CD4-positive, CD25-positive, alpha-beta regulatory T cell (primary cell): ENCODE measurements around the gene CD9. TPM values are rescaled to one million over a fixed set of nuclear protein-coding genes. Genes with fewer than 3 reads are reported as not detected.
"Not testable (repeated sequence)": the region's sequence is repeated elsewhere in the genome, so short reads cannot be mapped to it uniquely, and the experiment has no call there.

Experiments used
- ATAC-seq, 2 donors: fragments of 150-1000 bp; cut with Tn5 transposase; one replicate each; pipeline ENCODE4 v1.10.0; 2021; ENCODE audit warnings: low read depth in 2 of 2, moderate number of reproducible peaks in 2 of 2, moderate library complexity in 1 of 2
- DNase-seq, 3 donors: peaks; one replicate each; pipeline versions ENCODE4 v3.0.0 to v3.0.0-alpha.2; 2012 to 2022; ENCODE audit warnings: mixed read lengths in 1 of 3
- H3K27ac ChIP-seq: one replicate; pipeline ENCODE4 v1.7.0; 2013; ENCODE audit warnings: mild to moderate bottlenecking, low read length; ENCODE audit not compliant: insufficient read depth, poor library complexity, severe bottlenecking
- H3K27me3 ChIP-seq: one replicate; pipeline ENCODE4 v1.7.0; 2013; ENCODE audit warnings: low read length; ENCODE audit not compliant: control insufficient read depth, insufficient read depth
- H3K36me3 ChIP-seq: one replicate; pipeline ENCODE4 v1.7.0; 2013; ENCODE audit warnings: mild to moderate bottlenecking, low read length, moderate library complexity; ENCODE audit not compliant: control insufficient read depth, insufficient read depth
- H3K4me1 ChIP-seq: 2 replicates; pipeline ENCODE4 v1.7.0; 2013; ENCODE audit warnings: mild to moderate bottlenecking, low read length; ENCODE audit not compliant: insufficient read depth, control insufficient read depth, poor library complexity, severe bottlenecking
- H3K4me3 ChIP-seq: one replicate; pipeline ENCODE4 v1.7.0; 2013; ENCODE audit warnings: low read depth, mild to moderate bottlenecking, low read length, moderate library complexity
- H3K9me3 ChIP-seq, 2 experiments: 1 replicate in 1 of 2; 2 replicates in 1 of 2; pipeline ENCODE4 v1.7.0; 2013; ENCODE audit warnings: low read length in 2 of 2, mild to moderate bottlenecking in 1 of 2, moderate library complexity in 1 of 2; ENCODE audit not compliant: control insufficient read depth in 2 of 2
- H3K27ac Mint-ChIP-seq, 3 donors: one replicate each; pipeline ENCODE4 v1.8.0; 2020 to 2022; ENCODE audit warnings: mild to moderate bottlenecking in 3 of 3, mixed read lengths in 3 of 3, moderate library complexity in 2 of 3
- H3K27me3 Mint-ChIP-seq: one replicate; pipeline ENCODE4 v1.8.0; 2022; ENCODE audit warnings: mild to moderate bottlenecking, mixed read lengths
- H3K36me3 Mint-ChIP-seq: one replicate; pipeline ENCODE4 v1.8.0; 2020; ENCODE audit warnings: mixed read lengths
- H3K4me1 Mint-ChIP-seq, 4 donors: one replicate each; pipeline ENCODE4 v1.8.0; 2020 to 2022; ENCODE audit warnings: mixed read lengths in 4 of 4, mild to moderate bottlenecking in 1 of 4
- H3K4me3 Mint-ChIP-seq, 4 donors: one replicate each; pipeline ENCODE4 v1.8.0; 2020 to 2022; ENCODE audit warnings: mild to moderate bottlenecking in 4 of 4, mixed read lengths in 4 of 4, moderate library complexity in 3 of 4
- H3K9me3 Mint-ChIP-seq, 7 donors: one replicate each; pipeline ENCODE4 v1.8.0; 2020 to 2022; ENCODE audit warnings: mixed read lengths in 7 of 7, mild to moderate bottlenecking in 3 of 7, moderate library complexity in 2 of 7
- polyA plus RNA-seq, 4 donors: library from polyadenylated mRNA; unstranded; fragments of 300-500 nt; fragmentation: Illumina TruSeq; gene quantifications; one replicate each; pipeline ENCODE4 v1.2.3, GENCODE V29; 2021
- total RNA-seq: library from RNA; stranded (reverse); gene quantifications from one replicate; pipeline ENCODE4 v1.2.3, GENCODE V29; 2022

Gene CD9
- total and polyA plus RNA-seq, 5 donors from 2014 or later: 3.6 to 10.3 (median 4.9) TPM

DNA sequence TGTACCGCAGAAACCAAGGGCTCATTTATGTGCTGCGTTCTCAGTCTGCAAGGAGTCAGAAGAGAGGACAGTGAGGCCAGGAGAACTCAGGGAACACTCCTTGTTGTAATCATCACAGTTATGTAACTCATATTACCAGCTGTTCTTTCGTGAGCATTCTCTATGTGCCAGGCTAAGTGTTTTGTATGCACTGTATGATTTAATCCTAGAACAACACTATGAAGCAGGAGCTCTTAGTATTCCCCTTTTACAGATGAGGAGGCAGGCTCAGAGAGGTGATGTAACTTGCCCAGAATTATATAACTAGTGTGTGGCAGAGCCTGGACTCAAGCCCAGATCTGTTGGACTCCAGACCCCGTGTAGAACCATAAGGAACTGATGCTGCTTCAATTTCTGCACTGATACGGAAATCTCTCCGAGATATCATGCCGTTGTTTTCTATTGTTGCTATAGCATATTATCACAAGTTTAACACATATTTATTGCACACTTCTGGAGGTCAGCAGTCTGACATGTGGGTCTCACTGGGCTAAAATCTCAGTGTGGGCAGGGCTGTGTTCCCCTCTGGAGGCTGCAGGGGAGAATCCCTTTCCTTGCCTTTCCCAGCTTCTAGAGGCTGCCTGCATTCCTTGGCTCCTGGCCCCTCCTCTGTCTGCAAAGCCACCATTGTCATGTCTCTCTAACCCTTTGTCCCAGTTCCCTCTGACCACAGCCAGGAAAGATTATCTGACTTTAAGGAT is 16.3 kb upstream of the CD9 start:
- H3K27me3 ChIP-seq: no peaks in the 10 kb centered on the region
- H3K36me3 Mint-ChIP-seq: no peaks in the 10 kb centered on the region
- ATAC-seq: no peak

DNA sequence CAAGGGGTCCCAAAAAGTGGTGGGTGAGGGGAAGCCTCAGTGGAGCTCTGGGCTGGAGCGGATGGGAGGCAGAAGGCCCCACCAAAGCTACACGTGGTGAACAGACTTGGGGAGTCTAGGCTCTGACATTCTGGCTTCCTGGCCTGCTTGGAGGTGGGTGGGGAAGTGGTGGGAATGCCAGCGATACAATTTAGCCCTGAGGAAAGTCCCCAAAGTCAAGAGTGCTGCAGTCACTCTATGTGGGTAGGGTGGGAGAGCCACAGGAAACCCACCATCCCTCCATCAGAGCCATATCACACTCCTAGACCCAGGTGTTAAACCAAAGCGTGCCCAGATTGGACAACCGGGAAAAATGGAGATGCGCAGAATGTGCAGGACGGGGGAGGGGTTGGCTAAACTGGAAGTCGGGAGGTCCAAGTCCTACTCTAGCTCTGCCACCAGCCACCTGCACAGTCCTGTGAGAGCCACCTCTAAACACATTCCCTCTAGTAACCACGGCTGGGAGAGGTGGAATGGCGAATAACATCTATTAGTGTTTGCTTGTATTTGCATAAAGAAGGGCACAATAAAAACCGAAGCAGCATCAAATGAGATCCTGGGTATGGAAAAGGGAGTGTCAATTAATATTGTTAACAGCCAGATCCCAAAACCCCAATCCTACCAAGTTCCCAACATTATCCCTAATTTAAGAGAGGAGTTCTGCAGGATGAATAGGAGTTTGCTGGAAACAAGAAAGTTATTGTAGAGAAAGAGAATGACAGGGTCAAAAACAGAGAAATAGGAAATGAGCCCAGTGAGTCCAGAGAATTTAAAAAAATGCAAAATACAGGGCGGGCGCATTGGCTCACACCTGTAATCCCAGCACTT is 14.0 kb upstream of the CD9 start:
- no peaks in the 10 kb centered on the region for H3K9me3 Mint-ChIP-seq
- DNase-seq (no peak), ATAC-seq (no peak)
- no peak overlapping the region for H3K4me3 Mint-ChIP-seq
- no peak overlapping the region for H3K4me3 ChIP-seq
- peaks cover 2% of the 10 kb centered on the region for H3K27me3 ChIP-seq
- H3K36me3 Mint-ChIP-seq: no peaks in the 10 kb centered on the region
- peaks cover 0 to 19% (median 0%) of the 10 kb centered on the region in 4 donors for H3K4me1 Mint-ChIP-seq
- H3K27me3 Mint-ChIP-seq: peaks cover 9% of the 10 kb centered on the region
- no peaks in the 10 kb centered on the region for H3K9me3 ChIP-seq
- H3K4me1 ChIP-seq: no peaks in the 10 kb centered on the region
- no peak overlapping the region for H3K27ac ChIP-seq
- H3K27ac Mint-ChIP-seq: no peak overlapping the region
- no peaks in the 10 kb centered on the region for H3K36me3 ChIP-seq

More for the DNA sequence above, 16.3 kb upstream of the CD9 start:
- H3K27ac Mint-ChIP-seq: peak overlapping the region in 1 of 3 donors; percentile 33
- Histone ChIP-seq H3K4me3 (no peak overlapping the region), H3K4me1 (no peaks in the 10 kb centered on the region), H3K9me3 (no peaks in the 10 kb centered on the region), H3K36me3 (no peaks in the 10 kb centered on the region), H3K27ac (no peak overlapping the region)
- peaks cover 9% of the 10 kb centered on the region for H3K27me3 Mint-ChIP-seq
- no peak for DNase-seq
- H3K9me3 Mint-ChIP-seq: no peaks in the 10 kb centered on the region
- H3K4me3 Mint-ChIP-seq: no peak overlapping the region
- peaks cover 0 to 7% (median 0%) of the 10 kb centered on the region in 4 donors for H3K4me1 Mint-ChIP-seq

DNA sequence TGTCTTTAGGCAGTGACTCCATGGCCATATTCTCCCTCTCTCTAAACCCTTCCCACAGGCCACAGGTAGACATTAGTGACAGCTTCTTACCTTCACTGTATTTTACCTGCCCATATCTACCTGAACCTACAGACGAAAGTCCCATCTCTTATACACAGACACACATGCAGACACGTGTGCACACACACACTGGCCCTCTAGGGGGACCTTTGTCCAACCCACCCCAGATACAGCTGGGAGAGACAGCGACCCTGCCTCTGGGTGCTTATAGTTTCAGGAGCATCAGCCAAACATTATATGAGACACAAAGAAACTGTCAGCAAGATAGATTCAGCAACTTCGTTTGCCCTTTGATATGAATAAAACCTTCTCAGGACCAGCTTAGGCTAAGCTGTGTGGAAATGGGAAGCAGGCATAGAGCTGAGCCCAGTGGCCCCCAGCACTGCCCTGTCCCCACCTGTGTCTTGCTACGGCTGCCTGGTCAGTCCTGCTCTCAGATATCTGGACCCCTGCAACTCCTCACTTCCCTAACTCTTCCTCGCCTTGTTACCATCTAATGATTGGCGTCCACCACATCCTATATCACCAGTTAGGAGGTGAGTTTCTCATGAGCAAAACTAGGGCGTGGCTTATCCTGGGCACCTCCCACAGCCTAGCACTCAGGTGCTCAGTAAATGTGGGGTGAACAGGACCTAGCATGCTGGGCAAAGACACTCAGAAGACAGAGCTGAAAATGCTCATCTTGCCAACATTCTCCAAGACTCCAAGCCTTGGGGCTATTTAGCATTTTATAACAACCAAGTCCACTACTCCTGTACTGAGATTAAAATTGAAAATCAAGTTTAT is 12.0 kb upstream of the CD9 start:
- DNase-seq (no peak), ATAC-seq (no peak)
- H3K27me3 Mint-ChIP-seq: peaks cover 16% of the 10 kb centered on the region
- Histone ChIP-seq H3K4me1 (no peaks in the 10 kb centered on the region), H3K27ac (no peak overlapping the region), H3K27me3 (peaks cover 2% of the 10 kb centered on the region), H3K9me3 (no peaks in the 10 kb centered on the region), H3K4me3 (no peak overlapping the region), H3K36me3 (no peaks in the 10 kb centered on the region)
- no peaks in the 10 kb centered on the region for H3K36me3 Mint-ChIP-seq
- peak overlapping the region in 1 of 3 donors; percentile 71 for H3K27ac Mint-ChIP-seq
- H3K4me1 Mint-ChIP-seq: peaks cover 0 to 19% (median 1%) of the 10 kb centered on the region in 4 donors
- no peak overlapping the region for H3K4me3 Mint-ChIP-seq
- no peaks in the 10 kb centered on the region for H3K9me3 Mint-ChIP-seq

DNA sequence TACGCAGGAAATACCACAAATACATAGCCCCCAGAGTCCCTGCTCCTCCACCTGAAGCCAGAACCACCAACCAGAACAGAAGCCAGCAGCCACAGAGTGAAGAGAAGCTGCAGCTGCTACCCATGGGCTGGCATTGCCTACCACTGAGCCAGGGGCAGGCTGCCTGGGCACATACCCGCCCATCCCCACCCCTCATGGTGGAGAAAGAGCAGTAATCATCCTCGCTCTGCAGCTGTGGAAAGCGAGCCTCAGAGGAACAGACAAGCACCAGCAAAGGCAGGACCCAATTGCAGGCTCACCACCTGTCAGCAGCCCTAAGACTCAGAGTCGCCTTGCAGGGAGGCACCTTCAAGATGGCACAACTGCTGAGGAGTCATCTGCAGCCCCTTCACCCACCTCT is 11.2 kb upstream of the CD9 start:
- Mint-ChIP-seq H3K27ac (no peak overlapping the region), H3K36me3 (no peaks in the 10 kb centered on the region), H3K27me3 (peaks cover 19% of the 10 kb centered on the region), H3K4me1 (peaks cover 0 to 19% (median 1%) of the 10 kb centered on the region in 4 donors), H3K4me3 (no peak overlapping the region), H3K9me3 (no peaks in the 10 kb centered on the region)
- Histone ChIP-seq H3K4me3 (no peak overlapping the region), H3K4me1 (no peaks in the 10 kb centered on the region), H3K27me3 (peaks cover 2% of the 10 kb centered on the region), H3K36me3 (no peaks in the 10 kb centered on the region), H3K27ac (no peak overlapping the region), H3K9me3 (no peaks in the 10 kb centered on the region)
- ATAC-seq (no peak), DNase-seq (no peak)

DNA sequence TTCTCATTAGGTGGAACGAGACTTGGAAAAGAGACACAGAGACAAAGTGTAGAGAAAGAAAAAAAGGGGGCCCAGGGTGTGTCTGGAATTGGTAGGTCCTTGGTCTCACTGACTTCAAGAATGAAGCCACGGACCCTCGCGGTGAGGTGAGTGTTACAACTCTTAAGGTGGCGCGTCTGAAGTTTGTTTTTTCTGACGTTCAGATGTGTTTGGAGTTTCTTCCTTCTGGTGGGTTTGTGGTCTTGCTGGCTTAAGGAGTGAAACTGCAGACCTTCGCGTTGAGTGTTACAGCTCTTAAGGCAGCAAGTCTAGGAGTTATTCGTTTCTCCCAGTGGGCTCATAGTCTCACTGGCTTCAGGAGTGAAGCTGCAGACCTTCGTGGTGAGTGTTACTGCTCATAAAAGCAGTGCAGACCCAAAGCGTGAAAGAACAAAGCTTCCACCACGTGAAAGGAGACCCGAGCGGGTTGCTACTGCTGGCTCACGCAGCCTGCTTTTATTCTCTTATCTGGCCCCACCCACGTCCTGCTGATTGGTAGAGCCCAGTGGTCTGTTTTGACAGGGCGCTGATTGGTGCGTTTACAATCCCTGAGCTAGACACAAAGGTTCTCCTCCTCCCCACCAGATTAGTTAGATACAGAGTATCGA is 10.1 kb upstream of the CD9 start:
- H3K4me3 Mint-ChIP-seq: peak overlapping the region in 1 of 4 donors; percentile 17
- H3K36me3 ChIP-seq, H3K4me1 ChIP-seq, H3K9me3 ChIP-seq, H3K36me3 Mint-ChIP-seq, H3K27me3 ChIP-seq, ATAC-seq, H3K27ac ChIP-seq, DNase-seq, H3K9me3 Mint-ChIP-seq, H3K4me3 ChIP-seq: not testable (repeated sequence)
- H3K4me1 Mint-ChIP-seq: peaks cover 0 to 19% (median 1%) of the 10 kb centered on the region in 4 donors
- H3K27ac Mint-ChIP-seq: peak overlapping the region in 1 of 3 donors; percentile 6
- H3K27me3 Mint-ChIP-seq: peaks cover 19% of the 10 kb centered on the region

DNA sequence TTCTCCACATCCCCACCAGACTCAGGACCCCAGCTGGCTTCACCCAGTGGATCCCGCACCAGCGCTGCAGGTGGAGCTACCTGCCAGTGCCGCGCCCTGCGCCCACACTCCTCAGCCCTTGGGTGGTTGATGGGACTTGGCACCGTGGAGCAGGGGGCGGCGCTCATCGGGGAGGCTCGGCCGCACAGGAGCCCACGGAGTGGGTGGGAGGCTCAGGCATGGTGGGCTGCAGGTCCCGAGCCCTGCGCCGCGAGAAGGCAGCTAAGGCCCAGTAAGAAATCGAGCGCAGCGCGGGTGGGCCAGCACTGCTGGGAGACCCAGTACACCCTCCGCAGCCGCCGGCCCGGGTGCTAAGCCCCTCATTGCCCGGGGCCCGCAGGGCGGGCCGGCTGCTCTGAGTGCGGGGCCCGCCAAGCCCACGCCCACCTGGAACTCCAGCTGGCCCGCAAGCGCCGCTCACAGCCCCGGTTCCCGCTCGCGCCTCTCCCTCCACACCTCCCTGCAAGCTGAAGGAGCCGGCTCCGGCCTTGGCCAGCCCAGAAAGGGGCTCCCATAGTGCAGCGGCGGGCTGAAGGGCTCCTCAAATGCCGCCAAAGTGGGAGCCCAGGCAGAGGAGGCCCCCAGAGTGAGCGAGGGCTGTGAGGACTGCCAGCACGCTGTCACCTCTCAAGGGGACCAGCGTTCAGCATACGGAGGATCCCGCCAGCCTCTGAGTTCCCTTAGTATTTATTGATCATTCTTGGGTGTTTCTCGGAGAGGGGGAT is 9.3 kb upstream of the CD9 start:
- H3K27ac ChIP-seq, ATAC-seq, H3K9me3 Mint-ChIP-seq, H3K36me3 ChIP-seq, H3K4me3 ChIP-seq, DNase-seq, H3K9me3 ChIP-seq, H3K36me3 Mint-ChIP-seq, H3K4me1 ChIP-seq, H3K27me3 ChIP-seq, H3K27ac Mint-ChIP-seq, H3K4me3 Mint-ChIP-seq: not testable (repeated sequence)
- H3K4me1 Mint-ChIP-seq: peaks cover 0 to 24% (median 2%) of the 10 kb centered on the region in 4 donors
- H3K27me3 Mint-ChIP-seq: peaks cover 22% of the 10 kb centered on the region
